WTC11 (cell line): ENCODE results near the gene DLGAP5. TPM values are rescaled to one million over a fixed set of nuclear protein-coding genes. Genes with fewer than 3 reads are reported as not detected.

Experiments used
- ATAC-seq: fragments of 200-7000 bp; cut with Tn5 transposase; 2 replicates; pipeline ENCODE4 v1.10.0; 2021; ENCODE audit warnings: mild to moderate bottlenecking, moderate library complexity
- CTCF ChIA-PET: fragments of 300-600 bp; sonication (Branson Sonifier 250); formaldehyde crosslinking; loops from one replicate; lab custom pipeline; 2021; ENCODE audit warnings: antibody characterized with exemption; lab: Charles Lee
- POLR2A ChIA-PET: fragments of 350-600 bp; sonication (Branson Sonifier 250); formaldehyde crosslinking; loops from one replicate; lab custom pipeline; 2021; ENCODE audit warnings: antibody characterized with exemption; lab: Charles Lee
- DNase-seq: peaks from one replicate; pipeline ENCODE4 v3.0.0; 2021; ENCODE audit warnings: low spot score
- H3K27ac Mint-ChIP-seq: 2 replicates; pipeline ENCODE4 v1.8.0; 2021; ENCODE audit warnings: mixed read lengths
- H3K27me3 Mint-ChIP-seq: 2 replicates; pipeline ENCODE4 v1.8.0; 2021; ENCODE audit warnings: low read depth, mild to moderate bottlenecking, moderate library complexity, mixed read lengths
- H3K36me3 Mint-ChIP-seq: 2 replicates; pipeline ENCODE4 v1.8.0; 2021; ENCODE audit warnings: mixed read lengths
- H3K4me1 Mint-ChIP-seq: 2 replicates; pipeline ENCODE4 v1.8.0; 2022; ENCODE audit warnings: mixed read lengths
- H3K4me3 Mint-ChIP-seq: 2 replicates; pipeline ENCODE4 v1.8.0; 2021; ENCODE audit warnings: mild to moderate bottlenecking, moderate library complexity, mixed read lengths
- H3K9me3 Mint-ChIP-seq: 2 replicates; pipeline ENCODE4 v1.8.0; 2021; ENCODE audit warnings: mixed read lengths
- ATF3 ChIP-seq: sonication (generic); formaldehyde crosslinking; conservative IDR thresholded peaks from 2 replicates; pipeline ENCODE4 v1.8.1; 2022; ENCODE audit warnings: mild to moderate bottlenecking, missing genetic modification reagents
- CREB1 ChIP-seq: sonication (generic); formaldehyde crosslinking; IDR thresholded peaks from 2 replicates; pipeline ENCODE4 v1.8.0; 2023; ENCODE audit warnings: mild to moderate bottlenecking, missing genetic modification reagents
- ELF4 ChIP-seq: sonication (generic); formaldehyde crosslinking; IDR thresholded peaks from 2 replicates; pipeline ENCODE4 v1.8.1; 2022; ENCODE audit warnings: low read depth, mild to moderate bottlenecking, moderate library complexity, missing genetic modification reagents
- ESRRA ChIP-seq: sonication (generic); formaldehyde crosslinking; IDR thresholded peaks from 2 replicates; pipeline ENCODE4 v1.8.1; 2022; ENCODE audit warnings: mild to moderate bottlenecking, missing genetic modification reagents, borderline replicate concordance
- FOXP1 ChIP-seq: sonication (generic); formaldehyde crosslinking; IDR thresholded peaks from 2 replicates; pipeline ENCODE4 v1.8.0; 2022; ENCODE audit warnings: missing genetic modification reagents, mild to moderate bottlenecking, moderate library complexity, borderline replicate concordance
- FOXP4 ChIP-seq: sonication (generic); formaldehyde crosslinking; IDR thresholded peaks from 2 replicates; pipeline ENCODE4 v1.8.0; 2022; ENCODE audit warnings: mild to moderate bottlenecking, missing genetic modification reagents
- GABPB1 ChIP-seq: sonication (generic); formaldehyde crosslinking; IDR thresholded peaks from 2 replicates; pipeline ENCODE4 v1.8.1; 2023; ENCODE audit warnings: mild to moderate bottlenecking, missing genetic modification reagents
- HMGA2 ChIP-seq: fragments of 250-450 bp; sonication (Bioruptor Pico); IDR thresholded peaks from 2 replicates; pipeline ENCODE4 v1.4.0; 2021; ENCODE audit warnings: mild to moderate bottlenecking, moderate library complexity
- IRF2 ChIP-seq: sonication (generic); formaldehyde crosslinking; IDR thresholded peaks from 2 replicates; pipeline ENCODE4 v1.8.0; 2022; ENCODE audit warnings: low read depth, missing genetic modification reagents, borderline replicate concordance
- KAT7 ChIP-seq: sonication (generic); formaldehyde crosslinking; IDR thresholded peaks from 2 replicates; pipeline ENCODE4 v1.8.1; 2023; ENCODE audit warnings: missing genetic modification reagents, mild to moderate bottlenecking, borderline replicate concordance
- MYBL2 ChIP-seq: sonication (generic); formaldehyde crosslinking; IDR thresholded peaks from 2 replicates; pipeline ENCODE4 v1.8.1; 2023; ENCODE audit warnings: mild to moderate bottlenecking, moderate library complexity, missing genetic modification reagents
- NFYB ChIP-seq: sonication (generic); formaldehyde crosslinking; conservative IDR thresholded peaks from 2 replicates; pipeline ENCODE4 v1.8.0; 2022; ENCODE audit warnings: low read depth, missing genetic modification reagents
- OVOL2 ChIP-seq: fragments of 250-450 bp; sonication (Bioruptor Pico); IDR thresholded peaks from 2 replicates; pipeline ENCODE4 v1.9.0; 2021; ENCODE audit warnings: mild to moderate bottlenecking, borderline replicate concordance
- RORB ChIP-seq: fragments of 250-450 bp; sonication (Bioruptor Pico); IDR thresholded peaks from 2 replicates; pipeline ENCODE4 v1.9.0; 2021; ENCODE audit warnings: mild to moderate bottlenecking
- SOX15 ChIP-seq: fragments of 250-450 bp; sonication (Bioruptor Pico); IDR thresholded peaks from 2 replicates; pipeline ENCODE4 v1.9.0; 2021; ENCODE audit warnings: mild to moderate bottlenecking
- STAT6 ChIP-seq: sonication (generic); formaldehyde crosslinking; conservative IDR thresholded peaks from 2 replicates; pipeline ENCODE4 v1.8.1; 2023; ENCODE audit warnings: mild to moderate bottlenecking, low read depth, missing genetic modification reagents, moderate library complexity
- USF1 ChIP-seq: sonication (generic); formaldehyde crosslinking; IDR thresholded peaks from 2 replicates; pipeline ENCODE4 v1.8.0; 2022; ENCODE audit warnings: mild to moderate bottlenecking, missing genetic modification reagents
- ZBTB43 ChIP-seq: sonication (generic); formaldehyde crosslinking; IDR thresholded peaks from 2 replicates; pipeline ENCODE4 v1.8.1; 2023; ENCODE audit warnings: mild to moderate bottlenecking, missing genetic modification reagents
- ZNF121 ChIP-seq: sonication (generic); formaldehyde crosslinking; IDR thresholded peaks from 2 replicates; pipeline ENCODE4 v1.8.0; 2023; ENCODE audit warnings: missing genetic modification reagents
- ZNF232 ChIP-seq: sonication (generic); formaldehyde crosslinking; IDR thresholded peaks from 2 replicates; pipeline ENCODE4 v1.8.0; 2022; ENCODE audit warnings: mild to moderate bottlenecking, missing genetic modification reagents
- ZNF512 ChIP-seq: sonication (generic); formaldehyde crosslinking; IDR thresholded peaks from 2 replicates; pipeline ENCODE4 v1.8.1; 2022; ENCODE audit warnings: missing genetic modification reagents, borderline replicate concordance
- ZSCAN18 ChIP-seq: fragments of 250-450 bp; sonication (Bioruptor Pico); IDR thresholded peaks from 2 replicates; pipeline ENCODE4 v2.1.2; 2022; ENCODE audit warnings: mild to moderate bottlenecking, moderate library complexity
- total RNA-seq: library from RNA; stranded (reverse); gene quantifications from 3 replicates; pipeline ENCODE4 v1.2.3, GENCODE V29; 2021

Gene DLGAP5
- total RNA-seq, 1 experiment from 2014 or later = 141 TPM

- TF ChIP-seq FOXP4 (CRISPR knock-in tag) (no peak), ZNF232 (no peak), CREB1 (CRISPR knock-in tag) (no peak), KAT7 (CRISPR knock-in tag) (no peak), ZNF121 (CRISPR knock-in tag) (no peak), MYBL2 (no peak)
Observed at GRCh38 chr14:55151601-55152000, 39.8 kb downstream of the DLGAP5 start (continued).

GRCh38 chr14:55146425-55146824 is 45.0 kb downstream of the DLGAP5 start:
- Mint-ChIP-seq H3K36me3 (peaks cover 69% of the 10 kb centered on the region), H3K9me3 (no peaks in the 10 kb centered on the region), H3K27me3 (no peaks in the 10 kb centered on the region), H3K4me3 (no peak overlapping the region), H3K4me1 (no peaks in the 10 kb centered on the region), H3K27ac (no peak overlapping the region)
- TF ChIP-seq HMGA2 (CRISPR knock-in tag) (no peak), ZBTB43 (CRISPR knock-in tag) (no peak), ZNF512 (CRISPR knock-in tag) (no peak)
- CTCF ChIA-PET = interaction anchor here (0.9 to 2.2 kb wide), 3 partner anchors 8 to 95 kb away, joined by 3 to 7 read pairs (median 3); no protein-coding TSS in a partner anchor
- DNase-seq = no peak
- ATAC-seq = no peak
- POLR2A ChIA-PET = no interaction called here

GRCh38 chr14:55142466-55142865 is 48.9 kb downstream of the DLGAP5 start:
- DNase-seq (no peak), ATAC-seq (no peak)
- CTCF ChIA-PET = interaction anchor here (0.5 to 1.0 kb wide), 3 partner anchors 19 to 287 kb away, joined by 3 to 4 read pairs (median 3); no protein-coding TSS in a partner anchor
- peaks cover 38% of the 10 kb centered on the region for H3K36me3 Mint-ChIP-seq
- no peak overlapping the region for H3K4me3 Mint-ChIP-seq
- H3K9me3 Mint-ChIP-seq = no peaks in the 10 kb centered on the region
- H3K27ac Mint-ChIP-seq = no peak overlapping the region
- POLR2A ChIA-PET = no interaction called here
- H3K27me3 Mint-ChIP-seq = no peaks in the 10 kb centered on the region
- no peaks in the 10 kb centered on the region for H3K4me1 Mint-ChIP-seq
- TF ChIP-seq ZNF512 (CRISPR knock-in tag) = no peak
- no peak for TF ChIP-seq NFYB (CRISPR knock-in tag)
- TF ChIP-seq ESRRA = no peak
- no peak for TF ChIP-seq STAT6 (CRISPR knock-in tag)
- no peak for TF ChIP-seq IRF2
- no peak for TF ChIP-seq ATF3 (CRISPR knock-in tag)
- no peak for TF ChIP-seq RORB (CRISPR knock-in tag)
- TF ChIP-seq ZSCAN18 (CRISPR knock-in tag) = no peak
- no peak for TF ChIP-seq SOX15 (CRISPR knock-in tag)
- no peak for TF ChIP-seq ZNF232
- no peak for TF ChIP-seq OVOL2
- TF ChIP-seq USF1 (CRISPR knock-in tag) = no peak
- no peak for TF ChIP-seq FOXP1
- TF ChIP-seq GABPB1 (CRISPR knock-in tag) = no peak
- TF ChIP-seq ELF4 (CRISPR knock-in tag) = no peak
